Prostate gland (tissue), 2 donors: ENCODE measurements around the gene RANBP3. TPM values are rescaled to one million over a fixed set of nuclear protein-coding genes. Genes with fewer than 3 reads are reported as not detected.

Source experiments
- DNase-seq: peaks from one replicate; pipeline ENCODE4 v3.0.0-alpha.2; 2019; ENCODE audit warnings: low spot score
- H3K27ac ChIP-seq, 2 donors: fragments of 200-600 bp; sonication (generic); 2 replicates each; pipeline ENCODE4 v1.5.1; 2017 to 2019
- H3K27me3 ChIP-seq: fragments of 200-600 bp; sonication (generic); replicated peaks from 2 replicates; pipeline ENCODE4 v1.5.1; 2019; ENCODE audit not compliant: insufficient read depth
- H3K36me3 ChIP-seq, 2 donors: fragments of 200-600 bp; sonication (generic); 1 replicate in 1 of 2; 2 replicates in 1 of 2; pipeline versions ENCODE4 v1.5.1 to v1.8.1; 2017 to 2019
- H3K4me1 ChIP-seq: fragments of 200-600 bp; sonication (generic); replicated peaks from 2 replicates; pipeline ENCODE4 v1.5.1; 2019
- H3K4me3 ChIP-seq, 2 donors: fragments of 200-600 bp; sonication (generic); 2 replicates each; pipeline ENCODE4 v1.5.1; 2017 to 2019
- H3K9me3 ChIP-seq: fragments of 200-600 bp; sonication (generic); 2 replicates; pipeline ENCODE4 v1.5.1; 2017
- CTCF ChIP-seq, 4 experiments: fragments of 200-600 bp in 2 of 4; fragments of 450-650 bp in 2 of 4; sonication (generic) in 2 of 4; IDR thresholded peaks; 1 replicate in 3 of 4; 2 replicates in 1 of 4; pipeline ENCODE4 v1.5.1; 2016 to 2019; ENCODE audit warnings: antibody characterized with exemption in 4 of 4, mild to moderate bottlenecking in 2 of 4, moderate library complexity in 2 of 4
- POLR2A ChIP-seq: fragments of 450-650 bp; IDR thresholded peaks from one replicate; pipeline ENCODE4 v1.6.1; 2016; ENCODE audit warnings: antibody characterized with exemption, mild to moderate bottlenecking
- POLR2AphosphoS5 ChIP-seq: sonication (generic); formaldehyde crosslinking; IDR thresholded peaks from one replicate; pipeline ENCODE4 v1.6.1; 2017; ENCODE audit warnings: antibody characterized with exemption
- WGBS: methylation state at CpG from one replicate; pipeline ENCODE4 v1.1.5; 2018; 5-methylcytosine and 5-hydroxymethylcytosine counted together
- intact Hi-C: fragments of 100-400 bp; cut with DNase I; formaldehyde crosslinking; loops from one replicate; pipeline ENCODE4 v1.14.2; 2022
- total RNA-seq, 2 donors: library from RNA; depleted of rRNA; stranded (reverse); fragments of >200 nt; gene quantifications; one replicate each; pipeline ENCODE4 v1.1.0, GENCODE V29; 2016

The RANBP3 gene
- total RNA-seq, 2 donors from 2014 or later, result 84.6 to 120 TPM

- no peaks in the 10 kb centered on the region for H3K4me1 ChIP-seq
- H3K27me3 ChIP-seq, result no peaks in the 10 kb centered on the region
- 84% methylated on average over 13 of the region's 13 CpGs for WGBS
- no peak overlapping the region for H3K4me3 ChIP-seq
- H3K9me3 ChIP-seq, result no peaks in the 10 kb centered on the region
- peaks cover 7 to 18% of the 10 kb centered on the region in 2 donors for H3K36me3 ChIP-seq
- intact Hi-C loops, result no loop called here
- DNase-seq, result no peak
- no peak overlapping the region for H3K27ac ChIP-seq
- TF ChIP-seq POLR2A (no peak), POLR2AphosphoS5 (no peak), CTCF (IDR thresholded peaks at IDR 0.05) (no peak)
Observed at GRCh38 chr19:5929179-5929578, 48.8 kb downstream of the RANBP3 start.

GRCh38 chr19:5927441-5927821 is 50.5 kb downstream of the RANBP3 start:
- intact Hi-C loops, result no loop called here
- H3K36me3 ChIP-seq, result peaks cover 19% of the 10 kb centered on the region in 2 donors
- 90% methylated on average over 8 of the region's 8 CpGs for WGBS

GRCh38 chr19:5926641-5927440 is 51.1 kb downstream of the RANBP3 start:
- WGBS, result 64% methylated on average over 14 of the region's 14 CpGs
- Histone ChIP-seq H3K27ac (no peak overlapping the region), H3K27me3 (no peaks in the 10 kb centered on the region), H3K4me3 (no peak overlapping the region), H3K9me3 (no peaks in the 10 kb centered on the region), H3K4me1 (no peaks in the 10 kb centered on the region), H3K36me3 (peaks cover 19 to 22% of the 10 kb centered on the region in 2 donors)
- TF ChIP-seq POLR2AphosphoS5 (no peak), POLR2A (no peak), CTCF (IDR thresholded peaks at IDR 0.05) (no peak)
- intact Hi-C loops, result no loop called here
- DNase-seq, result no peak

More at GRCh38 chr19:5927441-5927821, 50.5 kb downstream of the RANBP3 start:
- H3K4me1 ChIP-seq, result no peaks in the 10 kb centered on the region
- no peaks in the 10 kb centered on the region for H3K9me3 ChIP-seq
- H3K27me3 ChIP-seq, result no peaks in the 10 kb centered on the region
- no peak overlapping the region for H3K4me3 ChIP-seq
- H3K27ac ChIP-seq, result no peak overlapping the region
- DNase-seq, result no peak
- TF ChIP-seq CTCF (IDR thresholded peaks at IDR 0.05) (no peak), POLR2A (no peak), POLR2AphosphoS5 (no peak)

- H3K36me3 ChIP-seq, result peaks cover 19 to 22% of the 10 kb centered on the region in 2 donors
- WGBS, result 84% methylated on average over 18 of the region's 18 CpGs
- TF ChIP-seq CTCF (IDR thresholded peaks at IDR 0.05) (no peak), POLR2A (no peak), POLR2AphosphoS5 (no peak)
- H3K4me3 ChIP-seq, result no peak overlapping the region
- intact Hi-C loops, result no loop called here
- no peaks in the 10 kb centered on the region for H3K27me3 ChIP-seq
- no peaks in the 10 kb centered on the region for H3K4me1 ChIP-seq
- H3K27ac ChIP-seq, result no peak overlapping the region
- DNase-seq, result no peak
- no peaks in the 10 kb centered on the region for H3K9me3 ChIP-seq
Observed at GRCh38 chr19:5925830-5926427, 52.0 kb downstream of the RANBP3 start.
